GM19240 (cell line): ENCODE data around the gene TPH2.

Experiments used
- DNase-seq: peaks from one replicate; pipeline ENCODE4 v3.0.0; 2011; ENCODE audit warnings: low spot score; ENCODE audit not compliant: insufficient read length

Gene TPH2

GRCh38 chr12:72033991-72034390 lies 95.3 kb downstream of the TPH2 start:
- no peak for DNase-seq

DNA sequence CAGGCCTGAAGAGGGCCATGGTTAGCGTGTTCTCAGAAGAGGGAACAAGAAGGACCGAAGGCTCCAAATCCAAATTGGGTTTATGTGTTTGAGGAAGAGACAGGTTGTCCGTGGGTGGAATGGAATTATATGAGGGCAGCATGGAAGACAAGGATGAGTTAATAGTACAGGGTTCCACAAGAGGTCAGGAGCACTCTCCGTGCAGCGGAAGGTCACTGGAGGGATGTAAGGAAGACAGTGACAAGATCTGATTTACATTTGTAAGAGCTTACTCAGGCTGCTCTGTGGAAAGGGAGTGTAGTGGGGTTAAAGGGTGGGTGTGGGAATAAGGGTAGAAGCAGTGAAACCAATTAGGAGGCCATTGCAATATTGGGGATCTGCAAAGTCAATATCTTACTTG lies 97.0 kb downstream of the TPH2 start:
- no peak for DNase-seq

DNA sequence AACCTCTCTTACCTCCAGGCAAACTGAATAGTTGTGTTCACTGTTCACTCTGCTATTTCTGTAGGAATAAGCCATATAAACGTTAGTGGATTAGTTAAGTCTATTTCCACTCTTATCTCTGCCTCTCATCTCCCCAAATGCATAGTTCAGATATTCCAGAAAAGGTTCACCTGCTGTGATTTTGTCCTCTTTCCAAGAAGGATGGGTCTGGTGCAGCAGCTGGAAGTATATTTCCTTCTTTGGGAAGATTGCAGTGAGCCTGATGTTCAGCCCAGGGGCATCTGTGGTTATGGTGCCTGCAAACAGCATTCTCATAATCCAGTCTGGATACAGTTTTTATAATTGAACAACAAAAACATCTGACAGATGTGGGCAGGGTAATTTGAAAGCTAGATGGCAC lies 97.7 kb downstream of the TPH2 start:
- no peak for DNase-seq

DNA sequence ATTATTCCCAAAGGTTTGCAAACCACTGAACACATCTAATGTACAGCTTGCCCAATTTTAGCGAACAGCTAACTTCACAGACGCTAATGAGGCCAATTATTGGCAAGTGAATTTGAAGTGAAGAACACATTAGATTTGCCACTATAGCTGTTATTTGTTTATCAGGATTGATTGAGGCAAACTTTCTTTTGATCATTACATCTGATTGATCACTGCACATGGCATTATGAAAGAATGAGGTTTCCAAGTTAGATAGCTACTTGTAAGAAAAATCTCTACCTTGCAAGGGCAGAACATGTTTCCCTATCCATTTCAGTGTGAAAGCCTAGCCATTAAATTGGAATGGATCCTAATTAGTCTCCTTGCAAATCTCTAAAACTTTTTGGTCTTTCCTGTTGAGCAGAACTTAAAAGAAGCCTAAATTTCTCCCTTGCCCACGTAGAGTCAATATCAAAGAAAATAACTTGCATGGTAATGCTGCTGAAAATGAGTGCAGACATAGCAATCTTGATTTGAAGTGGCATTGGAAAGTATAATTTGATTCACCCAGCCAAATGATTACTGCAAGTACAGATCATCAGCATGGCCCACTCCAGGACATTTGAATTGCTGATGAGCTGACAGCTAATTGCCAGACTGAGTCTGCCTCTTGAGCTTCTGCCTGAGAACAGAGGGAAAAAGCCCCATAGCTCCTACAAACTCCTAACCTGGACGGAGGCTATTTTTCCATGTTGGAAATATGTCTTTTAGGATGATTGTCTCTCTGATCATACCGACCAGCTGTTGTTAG lies 98.6 kb downstream of the TPH2 start:
- no peak for DNase-seq

GRCh38 chr12:72041811-72042210 lies 103.2 kb downstream of the TPH2 start:
- no peak for DNase-seq

GRCh38 chr12:72053604-72054003 lies 115.0 kb downstream of the TPH2 start:
- no peak for DNase-seq

- DNase-seq: no peak
Measured at GRCh38 chr12:72054511-72054910, 115.9 kb downstream of the TPH2 start.

GRCh38 chr12:72057330-72057914 lies 118.8 kb downstream of the TPH2 start:
- no peak for DNase-seq

DNA sequence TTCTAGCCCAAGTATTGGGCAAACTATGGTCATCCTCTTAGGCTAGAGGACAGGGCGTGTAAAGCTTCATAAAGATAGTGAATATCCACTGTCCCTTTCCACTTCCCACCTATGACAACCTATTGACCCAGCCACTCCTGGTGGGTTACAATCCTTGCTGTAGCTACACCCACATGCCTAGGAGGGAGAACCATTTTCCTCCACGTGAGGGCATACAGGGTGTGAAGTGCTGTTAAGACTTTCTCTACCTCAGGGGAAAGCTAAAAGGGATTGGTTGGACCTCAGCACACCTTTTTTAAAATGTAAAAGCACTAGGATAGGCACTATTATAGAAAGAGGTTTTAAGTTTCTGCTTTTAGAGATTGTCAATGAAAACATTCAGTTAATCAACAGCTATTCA lies 124.4 kb downstream of the TPH2 start:
- no peak for DNase-seq

GRCh38 chr12:72071030-72071429 lies 132.4 kb downstream of the TPH2 start:
- DNase-seq: no peak

DNA sequence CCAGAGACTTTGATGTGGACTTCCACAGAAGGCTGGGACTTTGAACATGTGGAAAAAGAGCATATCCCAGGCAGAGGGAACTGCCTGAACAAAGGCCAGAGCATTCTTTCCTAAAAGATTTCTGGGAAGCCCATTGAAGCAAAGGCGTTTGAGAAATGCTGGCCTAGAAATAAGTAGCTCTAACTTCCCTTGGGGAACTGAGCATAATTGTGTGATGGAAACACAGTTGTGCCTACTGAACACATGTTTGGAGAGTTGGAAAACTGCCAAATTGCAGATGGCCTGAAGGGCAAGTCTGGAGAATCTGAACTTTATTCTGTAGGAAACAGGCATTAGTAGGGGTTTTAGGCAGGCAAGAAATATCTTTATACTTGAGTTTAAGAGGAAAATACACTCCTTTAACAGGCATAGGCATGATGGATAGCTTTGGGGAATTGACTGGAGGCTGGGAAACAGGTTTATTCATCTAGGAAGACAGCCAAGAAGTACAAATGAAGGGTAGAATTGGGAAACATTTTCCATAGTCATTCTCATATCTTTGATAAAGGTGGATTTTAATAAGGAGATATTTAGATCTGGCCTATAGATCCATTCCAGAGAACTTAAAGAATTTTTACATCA lies 134.1 kb downstream of the TPH2 start:
- no peak for DNase-seq

GRCh38 chr12:72074065-72074464 lies 135.4 kb downstream of the TPH2 start:
- no peak for DNase-seq

DNA sequence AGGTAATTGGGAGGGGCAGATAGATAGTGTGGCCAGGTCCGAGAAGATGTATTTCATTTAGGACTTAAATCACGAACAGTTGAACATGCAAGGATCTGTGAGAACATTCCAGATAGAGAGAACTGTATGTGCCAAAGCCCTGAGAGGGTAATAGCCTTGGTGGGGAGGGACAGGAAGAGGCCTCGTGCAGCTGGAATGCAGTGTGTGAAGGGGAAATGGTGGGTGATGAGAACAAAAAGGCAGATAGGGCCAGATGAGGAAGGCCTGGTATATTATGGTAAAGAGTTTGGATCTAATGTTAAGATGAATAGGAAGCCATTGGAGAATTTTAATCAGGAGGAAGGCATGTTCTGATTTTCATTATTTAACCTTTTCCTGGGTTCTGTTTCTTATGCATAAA lies 136.3 kb downstream of the TPH2 start:
- DNase-seq: no peak

- no peak for DNase-seq
Measured at GRCh38 chr12:72075401-72075800, 136.8 kb downstream of the TPH2 start.

DNA sequence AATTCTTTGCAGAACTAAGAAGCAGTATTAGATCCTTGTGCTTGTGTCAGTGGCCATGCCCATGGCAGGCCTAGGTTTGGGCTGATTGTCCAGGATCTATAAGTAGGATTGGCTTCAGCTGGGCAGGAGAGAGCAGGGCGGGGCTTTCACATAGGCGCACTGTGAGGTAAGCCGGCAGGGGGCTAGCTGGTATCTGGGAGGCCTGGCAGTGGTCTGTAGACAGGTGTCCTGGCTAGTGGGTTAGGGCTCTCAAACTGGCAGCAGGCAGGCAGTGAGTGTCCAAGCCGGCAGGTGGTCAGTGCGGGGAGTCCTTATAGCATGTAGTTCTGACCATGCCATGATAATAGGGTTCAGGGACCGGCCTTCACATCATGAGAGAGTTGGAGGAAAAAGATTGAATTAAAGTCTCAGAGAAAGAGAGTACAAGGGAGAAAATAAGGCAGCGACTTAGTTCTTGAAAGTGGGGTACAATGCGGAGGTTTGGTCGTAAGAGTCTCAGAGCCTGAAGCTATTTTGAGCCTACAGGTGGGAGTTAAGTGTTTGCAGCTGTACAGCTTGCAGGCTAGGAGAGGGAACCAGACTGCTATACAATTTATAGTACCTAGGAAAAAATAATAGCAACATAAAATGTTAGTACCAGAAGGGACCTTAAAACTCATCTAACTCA lies 137.4 kb downstream of the TPH2 start:
- DNase-seq: no peak

DNA sequence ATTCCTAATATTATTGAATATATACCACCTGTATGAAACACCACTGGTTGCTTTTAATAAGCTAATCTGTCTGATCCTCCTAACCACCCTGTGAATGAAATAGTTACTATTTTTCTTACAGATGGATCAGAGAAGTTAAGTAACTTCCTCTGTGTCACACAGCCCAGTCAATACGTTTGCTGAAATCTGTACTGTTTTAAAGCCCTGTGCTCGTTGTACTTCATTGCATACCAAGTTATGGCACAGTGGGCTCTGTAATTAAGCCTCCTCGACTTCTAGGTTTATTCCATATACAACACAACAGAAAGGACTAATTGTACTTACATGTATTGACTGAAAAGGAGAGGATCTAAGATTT lies 137.9 kb downstream of the TPH2 start:
- no peak for DNase-seq

- no peak for DNase-seq
Measured at GRCh38 chr12:72077111-72077820, 138.6 kb downstream of the TPH2 start.

DNA sequence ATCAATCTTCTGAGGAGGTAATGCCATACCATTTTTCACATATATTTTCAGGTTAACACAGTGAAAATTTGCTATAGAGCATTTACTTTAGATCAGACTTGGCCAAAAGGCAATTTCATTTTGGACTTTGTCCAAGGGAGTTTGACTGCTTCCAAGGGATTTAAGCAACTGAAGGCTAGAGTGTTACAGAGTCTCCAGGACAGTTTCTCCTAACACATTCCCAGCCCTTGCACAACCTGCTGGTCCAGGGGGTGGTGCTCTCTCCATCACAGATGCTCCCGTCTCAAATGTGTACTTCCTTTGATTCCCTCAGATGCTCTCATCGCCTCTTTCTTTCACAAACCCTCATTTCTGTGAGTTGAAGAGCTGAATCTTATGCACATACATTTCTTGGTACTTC lies 143.1 kb downstream of the TPH2 start:
- no peak for DNase-seq
